SK-N-SH (cell line): Measurements from ENCODE around the gene RELT. TPM values are rescaled to one million over a fixed set of nuclear protein-coding genes. Genes with fewer than 3 reads are reported as not detected.

Experiments used
- CTCF ChIA-PET: fragments of 300-600, 350-600 bp; formaldehyde crosslinking; extraction: SDS; loops from one replicate; lab custom pipeline; 2021; lab: Yijun Ruan, JAX
- POLR2A ChIA-PET: fragments of 350-600 bp; sonication (Branson Sonifier 250); formaldehyde crosslinking; extraction: SDS; loops from one replicate; lab custom pipeline; 2020; ENCODE audit warnings: antibody characterized with exemption, inconsistent platforms; lab: Yijun Ruan, JAX
- DNase-seq: peaks from one replicate; pipeline ENCODE4 v3.0.0; 2012
- H2AFZ ChIP-seq: fragments of 200-600 bp; sonication (generic); 2 replicates; pipeline ENCODE4 v1.8.1; 2016; ENCODE audit warnings: antibody characterized with exemption, mild to moderate bottlenecking, low read depth
- H3F3A ChIP-seq: fragments of 200-600 bp; sonication (generic); replicated peaks from 2 replicates; pipeline ENCODE3; 2016; ENCODE audit warnings: antibody characterized with exemption, mild to moderate bottlenecking; ENCODE audit not compliant: insufficient read depth
- H3K27ac ChIP-seq, 2 experiments: fragments of 200-500 bp in 1 of 2; fragments of 200-600 bp in 1 of 2; sonication (Bioruptor generic) in 1 of 2; sonication (generic), shearing (Covaris generic) in 1 of 2; 2 replicates each; pipeline versions ENCODE4 v1.5.1 to v1.6.1; 2014 to 2016; ENCODE audit warnings: low read depth in 2 of 2, inconsistent platforms in 1 of 2, low read length in 1 of 2, mild to moderate bottlenecking in 1 of 2, mixed read lengths in 1 of 2
- H3K27me3 ChIP-seq: fragments of 200-600 bp; sonication (generic), shearing (Covaris generic); 2 replicates; pipeline ENCODE4 v1.6.1; 2016; ENCODE audit warnings: mixed run types; ENCODE audit not compliant: insufficient read depth
- H3K36me3 ChIP-seq, 2 experiments: fragments of 200-500 bp in 1 of 2; fragments of 200-600 bp in 1 of 2; sonication (Bioruptor generic) in 1 of 2; sonication (generic) in 1 of 2; replicated peaks in 1 of 2; 2 replicates each; pipeline versions ENCODE3 to v1.5.1; 2014 to 2016; ENCODE audit warnings: low read length in 1 of 2, mild to moderate bottlenecking in 1 of 2; ENCODE audit not compliant: insufficient read depth in 2 of 2, control insufficient read depth in 1 of 2
- H3K4me1 ChIP-seq, 2 experiments: fragments of 200-500 bp in 1 of 2; fragments of 200-600 bp in 1 of 2; sonication (Bioruptor generic) in 1 of 2; sonication (generic), shearing (Covaris generic) in 1 of 2; 2 replicates each; pipeline versions ENCODE4 v1.5.1 to v1.6.1; 2014 to 2016; ENCODE audit warnings: low read depth in 1 of 2, low read length in 1 of 2, mixed run types in 1 of 2; ENCODE audit not compliant: insufficient read depth in 2 of 2, control insufficient read depth in 1 of 2
- H3K4me2 ChIP-seq: fragments of 200-600 bp; sonication (generic), shearing (Covaris generic); 2 replicates; pipeline ENCODE4 v1.6.1; 2017; ENCODE audit warnings: mixed run types
- H3K4me3 ChIP-seq, 2 experiments: fragments of 200-500 bp in 1 of 2; fragments of 200-600 bp in 1 of 2; sonication (Bioruptor generic) in 1 of 2; sonication (generic), shearing (Covaris generic) in 1 of 2; 2 replicates each; pipeline versions ENCODE4 v1.5.1 to v1.8.1; 2014 to 2016; ENCODE audit warnings: low read depth in 2 of 2, inconsistent platforms in 1 of 2, low read length in 1 of 2, mild to moderate bottlenecking in 1 of 2, mixed read lengths in 1 of 2, moderate library complexity in 1 of 2
- H3K79me2 ChIP-seq: fragments of 200-600 bp; sonication (generic); 2 replicates; pipeline ENCODE4 v1.8.1; 2017; ENCODE audit warnings: mild to moderate bottlenecking; ENCODE audit not compliant: insufficient read depth
- H3K9ac ChIP-seq: fragments of 200-600 bp; sonication (generic); 2 replicates; pipeline ENCODE4 v1.6.1; 2017; ENCODE audit warnings: mixed run types
- H3K9me2 ChIP-seq: fragments of 200-600 bp; sonication (generic); 2 replicates; pipeline ENCODE4 v1.6.1; 2017; ENCODE audit warnings: mixed run types
- H3K9me3 ChIP-seq: fragments of 200-600 bp; sonication (generic); 2 replicates; pipeline ENCODE4 v1.6.1; 2017; ENCODE audit warnings: mixed run types, mild to moderate bottlenecking, moderate library complexity
- H4K20me1 ChIP-seq: fragments of 200-600 bp; sonication (generic); 2 replicates; pipeline ENCODE4 v1.6.1; 2017; ENCODE audit warnings: mild to moderate bottlenecking, mixed run types; ENCODE audit not compliant: insufficient read depth
- CHD2 ChIP-seq: fragments of 150-350 bp; IDR thresholded peaks from 2 replicates; pipeline ENCODE4 v1.6.1; 2018; ENCODE audit warnings: low read length; ENCODE audit not compliant: partially characterized antibody
- EP300 ChIP-seq, 2 experiments: IDR thresholded peaks; 2 replicates each; pipeline versions ENCODE4 v1.4.0 to v1.6.1; 2012; ENCODE audit warnings: borderline replicate concordance in 1 of 2, low read depth in 1 of 2, low read length in 1 of 2
- GATA2 ChIP-seq: sonication (generic); formaldehyde crosslinking; IDR thresholded peaks from 2 replicates; pipeline ENCODE4 v1.5.0; 2020; ENCODE audit warnings: mild to moderate bottlenecking, missing genetic modification reagents
- MAX ChIP-seq: IDR thresholded peaks from 2 replicates; pipeline ENCODE4 v1.4.0; 2012; ENCODE audit warnings: low read depth
- MEF2A ChIP-seq: IDR thresholded peaks from 2 replicates; pipeline ENCODE4 v1.4.0; 2012; ENCODE audit warnings: low read depth, borderline replicate concordance
- RAD21 ChIP-seq: IDR thresholded peaks from 2 replicates; pipeline ENCODE4 v1.6.1; 2012; ENCODE audit warnings: mild to moderate bottlenecking, low read length
- RCOR1 ChIP-seq: fragments of 150-350 bp; IDR thresholded peaks from 2 replicates; pipeline ENCODE4 v1.6.1; 2017; ENCODE audit warnings: antibody characterized with exemption, low read length
- REST ChIP-seq: IDR thresholded peaks from 2 replicates; pipeline ENCODE4 v1.6.1; 2012; ENCODE audit warnings: mild to moderate bottlenecking, low read depth, low read length, moderate library complexity
- RFX5 ChIP-seq: IDR thresholded peaks from 2 replicates; pipeline ENCODE4 v1.6.1; 2012; ENCODE audit warnings: mild to moderate bottlenecking, improper control_type of control experiment, low read length
- TCF12 ChIP-seq: IDR thresholded peaks from 2 replicates; pipeline ENCODE4 v1.4.0; 2012
- WGBS: methylation state at CpG from one replicate; pipeline ENCODE4 v1.1.6; 2017; ENCODE audit warnings: low lambda C conversion rate; 5-methylcytosine and 5-hydroxymethylcytosine counted together
- polyA plus RNA-seq, 3 experiments: library from polyadenylated mRNA; depleted of rRNA; stranded (reverse); fragments of >200 nt; gene quantifications; 2 replicates each; pipeline ENCODE4 v1.2.3, GENCODE V29; 2012

RELT gene
- polyA plus RNA-seq, 1 of the 3 experiments (the other 2 are of a cell fraction), result 4.3 TPM

- CTCF ChIA-PET, result interaction anchor here (0.7 to 1.8 kb wide), 5 partner anchors 10 to 222 kb away, joined by 3 to 5 read pairs (median 3); no protein-coding TSS in a partner anchor
- POLR2A ChIA-PET, result interaction anchor here (0.7 kb wide), 1 partner anchor 131 kb away, joined by 3 read pairs; no protein-coding TSS in a partner anchor
Measured at GRCh38 chr11:73439002-73439843, 63.0 kb downstream of the RELT start.

More at GRCh38 chr11:73439002-73439843, 63.0 kb downstream of the RELT start:
- H3K79me2 ChIP-seq, result 0 out of 2 replicates have a peak, but pooled peaks cover 3% of the 10 kb centered on the region
- H3K4me1 ChIP-seq, result peaks cover 0 to 19% of the 10 kb centered on the region in 2 experiments; a peak in 3 of 4 replicates
- H3K9me2 ChIP-seq, result no peaks in the 10 kb centered on the region
- TF ChIP-seq CHD2 (peak; percentile 56), RCOR1 (peak; percentile 73), MEF2A (peak; percentile 67; the same call in 1 of the 2 replicates), RFX5 (peak; percentile 58; the same call in 1 of the 2 replicates), MAX (no peak), TCF12 (peak; percentile 86), RAD21 (0 out of 2 replicates have a peak, but pooled peaks have one; percentile 9), GATA2 (CRISPR knock-in tag) (peak; percentile 55; the same call in 1 of the 2 replicates), EP300 (IDR thresholded peaks at IDR 0.05; ENCODE audit: borderline replicate concordance in 1 of 2, low read depth in 1 of 2, low read length in 1 of 2) (peak in 1 of 2 experiments; percentile 73; a peak in 2 of 4 replicates), REST (no peak)
- H3K4me2 ChIP-seq, result no peak overlapping the region
- peak overlapping the region; percentile 38 to 90; a peak in 3 of 4 replicates for H3K27ac ChIP-seq
- no peak overlapping the region for H3K9ac ChIP-seq
- DNase-seq, result peak; percentile 61
- no peaks in the 10 kb centered on the region for H3K9me3 ChIP-seq
- peaks cover 14% of the 10 kb centered on the region for H3F3A ChIP-seq
- no peaks in the 10 kb centered on the region for H4K20me1 ChIP-seq
- 66% methylated on average over 5 of the region's 5 CpGs for WGBS
- no peak overlapping the region for H3K4me3 ChIP-seq
- no peak overlapping the region for H2AFZ ChIP-seq
- H3K27me3 ChIP-seq, result no peaks in the 10 kb centered on the region
- H3K36me3 ChIP-seq, result no peaks in the 10 kb centered on the region
